GM23248 (cell line): ENCODE results near the gene TRIP10.

Experiments used
- EZH2 ChIP-seq: fragments of 200-600 bp; sonication (generic); IDR thresholded peaks from 2 replicates; pipeline ENCODE4 v1.6.1; 2018; ENCODE audit warnings: antibody characterized with exemption, mild to moderate bottlenecking; ENCODE audit not compliant: insufficient read depth, poor library complexity, severe bottlenecking
- EZH2phosphoT487 ChIP-seq: fragments of 200-600 bp; sonication (generic); IDR thresholded peaks from 2 replicates; pipeline ENCODE4 v1.6.1; 2018; ENCODE audit warnings: antibody characterized with exemption, moderate library complexity, mild to moderate bottlenecking, low read depth; ENCODE audit not compliant: insufficient read depth

GRCh38 chr19:6709549-6709948 lies 29.9 kb upstream of the TRIP10 start:
- TF ChIP-seq EZH2phosphoT487 (no peak), EZH2 (no peak)
